ENCODE results near the gene BMP10. TPM values are rescaled to one million over a fixed set of nuclear protein-coding genes. Genes with fewer than 3 reads are reported as not detected.

The BMP10 gene
- total and polyA plus RNA-seq, 10 of the 15 experiments (the other 5 are each of a cell fraction or from before 2014, with no cell fraction given) = 0.04 TPM; not detected in 9

DNA sequence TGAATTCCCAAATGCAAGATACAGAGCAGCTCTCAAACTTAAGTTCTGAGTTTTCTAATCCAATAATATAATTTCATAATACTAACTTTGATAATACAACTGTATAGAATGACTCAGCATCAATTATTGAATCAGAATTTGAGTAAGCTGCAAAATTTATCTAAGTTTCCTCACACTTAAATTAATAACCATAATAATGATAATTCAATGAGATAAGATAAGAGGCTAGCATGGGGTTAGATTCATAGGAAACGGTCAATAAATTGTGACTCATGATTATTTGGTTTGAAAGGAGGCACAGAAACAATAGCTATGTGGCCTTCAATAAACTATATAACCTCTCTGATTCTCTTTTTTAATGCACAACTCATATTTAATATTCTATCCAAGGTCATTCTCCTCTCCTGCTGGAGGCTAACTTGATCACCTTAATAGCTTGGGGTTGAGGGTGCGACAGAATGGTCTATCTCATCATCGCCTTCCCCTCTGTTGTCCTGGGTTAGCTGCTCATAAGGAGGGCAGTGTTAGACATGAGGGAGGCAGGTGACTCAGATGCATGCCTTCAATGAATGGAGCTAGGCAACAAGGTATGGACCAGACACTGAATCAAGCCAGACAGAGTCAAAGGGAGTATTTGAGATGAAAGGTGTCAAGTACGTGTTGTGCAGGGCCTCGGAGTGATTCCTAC, 36.2 kb upstream of the BMP10 start:
- peak overlapping the region; percentile 79 for H2AFZ ChIP-seq (ENCODE audit: control insufficient read depth, low read depth, low read length)
- ChIA-PET SMC1A (ENCODE audit: uncharacterized antibody, unreplicated experiment) (interaction anchor here (1.0 to 2.7 kb wide), 10 partner anchors 14 to 444 kb away, joined by 3 to 16 read pairs (median 4); partner anchors contain the start of genes APLF and FBXO48), CTCF (interaction anchor here (0.7 to 5.0 kb wide), 15 partner anchors 11 to 443 kb away, joined by 3 to 48 read pairs (median 4); partner anchors contain the start of genes APLF and FBXO48), RAD21 (ENCODE audit: unreplicated experiment) (interaction anchor here (1.5 to 2.7 kb wide), 3 partner anchors 156 to 444 kb away, joined by 6 to 9 read pairs (median 7); no protein-coding TSS in a partner anchor), POLR2A (no interaction called here)
- no peaks in the 10 kb centered on the region; the same call in 2 of the 3 replicates for H3K9me3 ChIP-seq (replicated peaks; ENCODE audit: control insufficient read depth, insufficient read depth, low read length)
- H3K27me3 ChIP-seq (replicated peaks in 1 of 2; ENCODE audit: control insufficient read depth in 2 of 2, insufficient read depth in 2 of 2, low read length in 1 of 2) = no peaks in the 10 kb centered on the region
- H3K9ac ChIP-seq (ENCODE audit: control insufficient read depth, insufficient read depth, low read length) = peak overlapping the region; percentile 12; the same call in 1 of the 2 replicates
- H4K20me1 ChIP-seq (ENCODE audit: control insufficient read depth, insufficient read depth) = no peaks in the 10 kb centered on the region
- no peaks in the 10 kb centered on the region for H3K79me2 ChIP-seq (ENCODE audit: control insufficient read depth, insufficient read depth, low read length)
- no peaks in the 10 kb centered on the region for H3K36me3 ChIP-seq (ENCODE audit: control insufficient read depth in 2 of 2, insufficient read depth in 2 of 2, low read length in 1 of 2)
- H3K4me2 ChIP-seq (ENCODE audit: control insufficient read depth, insufficient read depth) = no peak overlapping the region
- in situ Hi-C loops (cut with MboI) (loop anchor here (5.0 kb wide), 1 partner anchor 155 kb away; no protein-coding TSS in a partner anchor), intact Hi-C loops (cut with micrococcal nuclease; ENCODE audit: unreplicated experiment) (no loop called here)
- TF ChIP-seq, protein P1, sequence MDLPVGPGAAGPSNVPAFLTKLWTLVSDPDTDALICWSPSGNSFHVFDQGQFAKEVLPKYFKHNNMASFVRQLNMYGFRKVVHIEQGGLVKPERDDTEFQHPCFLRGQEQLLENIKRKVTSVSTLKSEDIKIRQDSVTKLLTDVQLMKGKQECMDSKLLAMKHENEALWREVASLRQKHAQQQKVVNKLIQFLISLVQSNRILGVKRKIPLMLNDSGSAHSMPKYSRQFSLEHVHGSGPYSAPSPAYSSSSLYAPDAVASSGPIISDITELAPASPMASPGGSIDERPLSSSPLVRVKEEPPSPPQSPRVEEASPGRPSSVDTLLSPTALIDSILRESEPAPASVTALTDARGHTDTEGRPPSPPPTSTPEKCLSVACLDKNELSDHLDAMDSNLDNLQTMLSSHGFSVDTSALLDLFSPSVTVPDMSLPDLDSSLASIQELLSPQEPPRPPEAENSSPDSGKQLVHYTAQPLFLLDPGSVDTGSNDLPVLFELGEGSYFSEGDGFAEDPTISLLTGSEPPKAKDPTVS (IDR thresholded peaks at IDR 0.05; ENCODE audit: low read depth, low read length) = no peak
- no peak for TF ChIP-seq WRNIP1 (IDR thresholded peaks at IDR 0.05; ENCODE audit: borderline replicate concordance, low read depth, low read length)
- DNase-seq (ENCODE audit: low read depth, low spot score) (no peak), FAIRE-seq (no peak), ATAC-seq (no peak)
- no peak overlapping the region for H3K4me3 ChIP-seq
- BruUV-seq (replicated peaks) = no TSS peak
- peak overlapping the region; percentile 93 for H3K27ac ChIP-seq (ENCODE audit: control insufficient read depth, insufficient read depth)
- peaks cover 16% of the 10 kb centered on the region for H3K4me1 ChIP-seq (ENCODE audit: control insufficient read depth, insufficient read depth, low read length)
- 89% methylated on average over 5 of the region's 5 CpGs for WGBS (ENCODE audit: insufficient coverage, insufficient replicate concordance, low lambda C conversion rate, missing lambda C conversion rate)

DNA sequence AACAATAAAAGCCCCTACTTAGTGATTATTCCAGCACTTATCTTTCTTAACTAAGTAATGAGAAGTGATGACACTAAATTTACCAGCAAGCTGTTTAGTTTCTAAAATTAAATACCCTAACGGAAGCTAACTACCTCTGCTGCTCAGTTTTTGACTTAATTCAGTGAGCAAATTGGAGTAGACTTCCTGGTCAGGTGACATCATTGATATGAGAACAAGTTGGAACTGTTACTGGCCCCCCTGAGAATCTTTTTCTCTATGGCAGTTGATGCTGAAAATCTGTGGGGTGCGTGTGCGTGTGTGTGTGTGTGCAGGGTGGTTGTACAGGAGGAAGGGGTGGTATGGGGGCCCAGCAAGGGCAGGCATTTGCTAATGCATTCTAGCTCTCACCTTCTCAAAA, 35.5 kb upstream of the BMP10 start:
- Histone ChIP-seq H3K9me3 (replicated peaks; ENCODE audit: control insufficient read depth, insufficient read depth, low read length) (no peaks in the 10 kb centered on the region; the same call in 2 of the 3 replicates), H3K4me2 (ENCODE audit: control insufficient read depth, insufficient read depth) (no peak overlapping the region), H4K20me1 (ENCODE audit: control insufficient read depth, insufficient read depth) (no peaks in the 10 kb centered on the region), H3K4me1 (ENCODE audit: control insufficient read depth, insufficient read depth, low read length) (peaks cover 16% of the 10 kb centered on the region), H3K27me3 (replicated peaks in 1 of 2; ENCODE audit: control insufficient read depth in 2 of 2, insufficient read depth in 2 of 2, low read length in 1 of 2) (no peaks in the 10 kb centered on the region), H3K27ac (ENCODE audit: control insufficient read depth, insufficient read depth) (no peak overlapping the region), H3K36me3 (ENCODE audit: control insufficient read depth in 2 of 2, insufficient read depth in 2 of 2, low read length in 1 of 2) (no peaks in the 10 kb centered on the region), H2AFZ (ENCODE audit: control insufficient read depth, low read depth, low read length) (no peak overlapping the region), H3K79me2 (ENCODE audit: control insufficient read depth, insufficient read depth, low read length) (no peaks in the 10 kb centered on the region), H3K4me3 (no peak overlapping the region), H3K9ac (ENCODE audit: control insufficient read depth, insufficient read depth, low read length) (no peak overlapping the region)
- BruUV-seq (replicated peaks) = no TSS peak
- ChIA-PET RAD21 (ENCODE audit: unreplicated experiment) (interaction anchor here (1.5 to 1.7 kb wide), 2 partner anchors 155 to 198 kb away, joined by 6 to 7 read pairs; no protein-coding TSS in a partner anchor), POLR2A (no interaction called here), SMC1A (ENCODE audit: uncharacterized antibody, unreplicated experiment) (interaction anchor here (1.0 to 2.7 kb wide), 5 partner anchors 15 to 443 kb away, joined by 3 to 16 read pairs (median 7); partner anchors contain the start of gene FBXO48), CTCF (interaction anchor here (0.7 to 5.0 kb wide), 8 partner anchors 11 to 442 kb away, joined by 3 to 48 read pairs (median 11); partner anchors contain the start of genes APLF and FBXO48)
- ATAC-seq (no peak), DNase-seq (ENCODE audit: low read depth, low spot score) (no peak), FAIRE-seq (no peak)
- intact Hi-C loops (cut with micrococcal nuclease; ENCODE audit: unreplicated experiment) = no loop called here
- 71% methylated on average over 3 of the region's 3 CpGs for WGBS (ENCODE audit: insufficient coverage, insufficient replicate concordance, low lambda C conversion rate, missing lambda C conversion rate)
- in situ Hi-C loops (cut with MboI) = loop anchor here (5.0 kb wide), 1 partner anchor 154 kb away; no protein-coding TSS in a partner anchor
- no peak for TF ChIP-seq HDAC6 (IDR thresholded peaks at IDR 0.05; ENCODE audit: unreplicated experiment)
- no peak for TF ChIP-seq SPI1 (IDR thresholded peaks at IDR 0.05; ENCODE audit: borderline replicate concordance, insufficient read depth, low read depth, low read length)
- TF ChIP-seq, protein P2, sequence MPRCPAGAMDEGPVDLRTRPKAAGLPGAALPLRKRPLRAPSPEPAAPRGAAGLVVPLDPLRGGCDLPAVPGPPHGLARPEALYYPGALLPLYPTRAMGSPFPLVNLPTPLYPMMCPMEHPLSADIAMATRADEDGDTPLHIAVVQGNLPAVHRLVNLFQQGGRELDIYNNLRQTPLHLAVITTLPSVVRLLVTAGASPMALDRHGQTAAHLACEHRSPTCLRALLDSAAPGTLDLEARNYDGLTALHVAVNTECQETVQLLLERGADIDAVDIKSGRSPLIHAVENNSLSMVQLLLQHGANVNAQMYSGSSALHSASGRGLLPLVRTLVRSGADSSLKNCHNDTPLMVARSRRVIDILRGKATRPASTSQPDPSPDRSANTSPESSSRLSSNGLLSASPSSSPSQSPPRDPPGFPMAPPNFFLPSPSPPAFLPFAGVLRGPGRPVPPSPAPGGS (IDR thresholded peaks at IDR 0.05; ENCODE audit: borderline replicate concordance, insufficient read depth, low read depth, low read length, poor library complexity, severe bottlenecking) = no peak
- no peak for TF ChIP-seq CBX5 (IDR thresholded peaks at IDR 0.05; ENCODE audit: low read depth)

Data from GM12878 (cell line).